ENCODE results near the gene CXCR5.

Gene CXCR5

GRCh38 chr11:118898400-118899295 lies 15.0 kb downstream of the CXCR5 start:
- in situ Hi-C loops (cut with MboI; ENCODE audit: low sequenced_read_pairs) = no loop called here

- in situ Hi-C loops (cut with MboI; ENCODE audit: low sequenced_read_pairs) = no loop called here
These were observed 15.6 kb downstream of the CXCR5 start for GRCh38 chr11:118899296-118899688.

- in situ Hi-C loops (cut with MboI; ENCODE audit: low sequenced_read_pairs) = no loop called here
These were observed 16.1 kb downstream of the CXCR5 start for GRCh38 chr11:118899706-118900360.

- in situ Hi-C loops (cut with MboI; ENCODE audit: low sequenced_read_pairs) = no loop called here
These were observed 17.1 kb downstream of the CXCR5 start for GRCh38 chr11:118900535-118901384.

GRCh38 chr11:118901494-118902335 lies 18.0 kb downstream of the CXCR5 start:
- in situ Hi-C loops (cut with MboI; ENCODE audit: low sequenced_read_pairs) = no loop called here

- in situ Hi-C loops (cut with MboI; ENCODE audit: low sequenced_read_pairs) = no loop called here
These were observed 18.9 kb downstream of the CXCR5 start for GRCh38 chr11:118902336-118903203.

- in situ Hi-C loops (cut with MboI; ENCODE audit: low sequenced_read_pairs) = no loop called here
These were observed 19.7 kb downstream of the CXCR5 start for GRCh38 chr11:118903204-118904015.

- in situ Hi-C loops (cut with MboI; ENCODE audit: low sequenced_read_pairs) = no loop called here
These were observed 23.7 kb downstream of the CXCR5 start for GRCh38 chr11:118907051-118908042.

GRCh38 chr11:118908264-118908663 lies 24.6 kb downstream of the CXCR5 start:
- in situ Hi-C loops (cut with MboI; ENCODE audit: low sequenced_read_pairs) = no loop called here

- in situ Hi-C loops (cut with MboI; ENCODE audit: low sequenced_read_pairs) = no loop called here
These were observed 25.4 kb downstream of the CXCR5 start for GRCh38 chr11:118908901-118909618.

- in situ Hi-C loops (cut with MboI; ENCODE audit: low sequenced_read_pairs) = no loop called here
These were observed 26.1 kb downstream of the CXCR5 start for GRCh38 chr11:118909619-118910308.

- in situ Hi-C loops (cut with MboI; ENCODE audit: low sequenced_read_pairs) = no loop called here
These were observed 26.8 kb downstream of the CXCR5 start for GRCh38 chr11:118910309-118911112.

GRCh38 chr11:118911113-118911879 lies 27.6 kb downstream of the CXCR5 start:
- in situ Hi-C loops (cut with MboI; ENCODE audit: low sequenced_read_pairs) = no loop called here

- in situ Hi-C loops (cut with MboI; ENCODE audit: low sequenced_read_pairs) = no loop called here
These were observed 28.4 kb downstream of the CXCR5 start for GRCh38 chr11:118911880-118912741.

All from HL-60/S4 treated with retinoic acid at 250 ng/mL for 4 days and 3 days (cell line).